UCSD-AML1 (cell line): ENCODE data around the gene TAP2.

Experiments used
- DNase-seq: peaks from one replicate; lab custom pipeline; 2025; ENCODE audit not compliant: unreplicated experiment; lab: John Stamatoyannopoulos, UW

TAP2 gene

DNA sequence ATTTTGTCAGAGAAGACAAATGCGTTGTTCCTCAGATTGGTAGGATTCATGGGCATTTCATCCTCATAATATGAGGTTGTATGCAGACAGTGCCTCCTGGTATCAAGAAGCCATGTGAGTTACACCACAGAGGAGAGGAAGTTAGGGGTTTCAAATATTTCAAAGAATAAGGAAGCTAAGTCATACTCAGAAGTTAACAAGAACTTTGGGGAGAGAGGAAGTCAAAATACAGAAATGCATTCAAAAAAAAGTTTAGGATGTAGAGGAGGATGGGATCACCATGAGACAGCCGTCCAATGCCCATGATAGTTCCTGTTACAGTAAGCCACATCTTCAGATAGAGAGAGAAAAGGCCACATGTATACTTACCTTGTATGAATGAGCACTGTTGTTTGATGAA, 44.0 kb downstream of the TAP2 start:
- DNase-seq = no peak

GRCh38 chr6:32792901-32793435, 45.6 kb downstream of the TAP2 start:
- DNase-seq = no peak

DNA sequence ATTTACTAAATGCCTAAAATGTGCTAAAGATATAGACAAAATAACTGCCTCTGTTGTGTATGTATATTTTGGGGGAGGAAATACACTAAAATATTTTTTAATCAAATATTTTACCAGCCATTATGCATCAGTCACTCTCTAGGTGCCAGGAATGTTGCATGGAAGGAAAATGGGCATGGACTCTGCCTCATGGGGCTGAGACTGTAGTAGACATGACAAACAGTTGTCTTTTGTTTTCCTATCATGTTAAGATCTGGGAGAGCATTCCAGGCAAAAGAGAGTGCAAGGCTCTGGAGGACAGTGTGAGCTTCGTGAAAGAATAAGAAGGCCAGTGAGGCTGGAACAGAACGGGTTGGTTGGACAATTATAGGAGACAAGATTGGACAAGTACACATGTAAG, 48.2 kb downstream of the TAP2 start:
- no peak for DNase-seq
